GM06990 (cell line): ENCODE measurements around the gene INTU.
"Not testable (repeated sequence)": the region's sequence is repeated elsewhere in the genome, so short reads cannot be mapped to it uniquely, and the experiment has no call there.

ENCODE experiments used
- DNase-seq: peaks from one replicate; pipeline ENCODE4 v3.0.0-alpha.2; 2011; ENCODE audit not compliant: insufficient read length; ENCODE audit errors: extremely low read depth
- H3K27me3 ChIP-seq: replicated peaks from 2 replicates; pipeline ENCODE4 v1.6.0; 2011; ENCODE audit warnings: low read length; ENCODE audit not compliant: control insufficient read depth, insufficient read depth
- H3K36me3 ChIP-seq: 2 replicates; pipeline ENCODE4 v1.5.1; 2011; ENCODE audit warnings: low read length; ENCODE audit not compliant: control insufficient read depth, insufficient read depth
- H3K4me3 ChIP-seq: replicated peaks from 2 replicates; pipeline ENCODE4 v1.5.1; 2011; ENCODE audit warnings: low read depth, mild to moderate bottlenecking, control low read depth, low read length
- CTCF ChIP-seq: IDR thresholded peaks from 2 replicates; pipeline ENCODE4 v1.5.1; 2011; ENCODE audit warnings: low read length, control low read depth, mild to moderate bottlenecking, inconsistent platforms; ENCODE audit not compliant: insufficient read depth, poor library complexity, severe bottlenecking

The INTU gene

DNA sequence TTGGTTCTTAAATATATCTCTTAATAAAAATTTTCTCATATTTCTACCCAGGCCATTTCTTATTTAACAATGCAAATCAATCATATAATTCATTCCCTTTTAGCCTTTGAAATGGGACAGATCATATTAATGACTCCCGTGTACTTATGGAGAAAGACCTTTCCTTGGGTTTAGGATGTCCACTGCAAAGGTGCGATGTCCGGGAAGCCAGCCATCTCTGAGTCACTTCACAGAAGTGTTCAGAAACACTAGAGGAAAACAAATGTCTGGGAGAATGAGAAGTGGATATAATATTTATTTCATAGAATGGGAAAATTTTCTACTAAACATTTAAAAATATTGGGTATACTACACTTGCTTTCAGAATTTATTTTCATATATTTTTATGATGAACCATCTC lies 15.3 kb downstream of the INTU start:
- H3K27me3 ChIP-seq: no peaks in the 10 kb centered on the region
- H3K4me3 ChIP-seq: no peak overlapping the region
- no peak for DNase-seq
- no peak for TF ChIP-seq CTCF
- H3K36me3 ChIP-seq: no peaks in the 10 kb centered on the region

DNA sequence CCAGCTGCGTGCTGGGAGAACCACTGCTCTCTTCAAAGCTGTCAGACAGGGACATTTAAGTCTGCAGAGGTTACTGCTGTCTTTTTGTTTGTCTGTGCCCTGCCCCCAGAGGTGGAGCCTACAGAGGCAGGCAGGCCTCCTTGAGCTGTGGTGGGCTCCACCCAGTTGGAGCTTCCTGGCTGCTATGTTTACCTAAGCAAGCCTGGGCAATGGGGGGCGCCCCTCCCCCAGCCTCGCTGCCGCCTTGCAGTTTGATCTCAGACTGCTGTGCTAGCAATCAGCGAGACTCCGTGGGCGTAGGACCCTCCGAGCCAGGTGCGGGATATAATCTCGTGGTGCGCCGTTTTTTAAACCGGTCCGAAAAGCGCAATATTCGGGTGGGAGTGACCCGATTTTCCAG lies 22.8 kb downstream of the INTU start:
- not testable (repeated sequence) for DNase-seq, H3K27me3 ChIP-seq, H3K36me3 ChIP-seq, H3K4me3 ChIP-seq

DNA sequence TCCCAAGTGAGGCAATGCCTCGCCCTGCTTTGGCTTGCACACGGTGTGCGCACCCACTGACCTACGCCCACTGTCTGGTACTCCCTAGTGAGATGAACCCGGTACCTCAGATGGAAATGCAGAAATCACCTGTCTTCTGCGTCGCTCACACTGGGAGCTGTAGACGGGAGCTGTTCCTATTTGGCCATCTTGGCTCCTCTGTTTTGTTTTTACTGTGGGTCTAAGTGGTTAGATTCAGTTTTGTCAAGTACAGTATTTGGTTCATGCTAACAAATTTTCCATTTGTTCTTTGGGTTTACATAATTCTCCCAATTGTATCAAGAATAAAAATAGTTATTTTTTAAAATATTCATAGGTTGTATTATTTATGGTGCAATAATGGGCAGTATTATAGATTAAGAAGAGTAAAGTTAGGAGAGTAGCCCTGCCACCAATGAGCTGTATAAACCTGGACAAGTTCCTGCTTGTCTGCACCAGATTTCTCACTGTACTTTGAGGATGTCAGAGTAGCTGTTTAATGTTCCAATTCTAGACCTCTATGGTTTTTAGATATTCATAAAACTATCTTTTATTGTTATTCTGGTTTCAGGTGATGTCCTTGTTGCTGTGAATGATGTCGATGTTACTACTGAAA lies 23.4 kb downstream of the INTU start:
- H3K27me3 ChIP-seq: no peaks in the 10 kb centered on the region
- H3K36me3 ChIP-seq: no peaks in the 10 kb centered on the region
- no peak for DNase-seq
- no peak overlapping the region for H3K4me3 ChIP-seq
- no peak for TF ChIP-seq CTCF

DNA sequence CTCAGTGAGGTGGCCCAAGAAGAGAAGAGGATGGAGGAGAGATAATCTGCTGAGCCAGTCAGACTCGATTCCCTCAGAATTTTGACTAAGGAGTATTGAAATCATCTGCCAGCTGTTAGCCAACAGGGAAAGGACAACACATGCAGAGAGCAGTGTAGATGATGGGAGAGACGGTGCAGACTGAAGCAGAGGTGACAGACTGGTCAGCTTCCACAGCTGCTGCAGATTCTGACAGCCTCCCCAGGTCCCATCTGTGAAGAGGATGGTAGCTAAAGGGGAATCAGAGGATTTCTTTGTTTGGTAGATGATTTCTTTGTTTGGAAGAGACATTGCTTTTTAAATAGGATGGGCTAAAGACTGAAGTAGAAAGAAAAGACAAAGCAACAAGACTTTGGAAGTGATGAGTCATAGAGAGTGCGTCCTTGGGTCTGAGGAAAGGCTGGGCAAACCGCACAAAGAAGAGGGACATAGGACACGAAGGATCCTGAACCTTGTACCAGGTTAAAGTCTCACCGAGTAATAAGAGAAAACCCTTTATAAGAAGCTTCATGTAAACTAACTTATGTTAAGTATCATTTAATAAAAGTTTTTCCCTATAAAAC lies 27.6 kb downstream of the INTU start:
- no peak overlapping the region for H3K4me3 ChIP-seq
- no peak for DNase-seq
- no peaks in the 10 kb centered on the region for H3K36me3 ChIP-seq
- TF ChIP-seq CTCF: no peak
- no peaks in the 10 kb centered on the region for H3K27me3 ChIP-seq

- Histone ChIP-seq H3K27me3 (no peaks in the 10 kb centered on the region), H3K36me3 (no peaks in the 10 kb centered on the region), H3K4me3 (no peak overlapping the region)
- DNase-seq: no peak
- no peak for TF ChIP-seq CTCF
Observed at GRCh38 chr4:127667116-127667515, 34.4 kb downstream of the INTU start.

DNA sequence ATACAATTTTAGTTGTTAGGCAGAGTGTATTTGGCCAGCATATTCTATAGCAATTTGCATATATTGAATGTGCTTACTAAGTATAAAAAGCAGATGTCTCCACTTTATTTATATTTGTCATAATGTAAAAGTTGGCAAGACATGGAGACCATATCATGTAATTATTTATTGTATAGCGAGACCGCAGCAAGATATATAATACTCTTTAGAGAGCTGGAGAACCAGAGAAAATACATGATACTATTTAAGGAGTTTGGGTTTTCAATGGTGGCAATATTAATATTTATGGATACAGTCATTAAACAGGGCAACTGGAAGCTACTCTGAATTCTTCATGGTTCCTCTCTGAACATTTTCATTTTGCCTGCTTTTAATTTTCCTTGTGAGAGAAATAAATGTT lies 35.0 kb downstream of the INTU start:
- no peak overlapping the region for H3K4me3 ChIP-seq
- no peak for TF ChIP-seq CTCF

More for the DNA sequence above, 35.0 kb downstream of the INTU start:
- DNase-seq: no peak
- H3K36me3 ChIP-seq: no peaks in the 10 kb centered on the region
- H3K27me3 ChIP-seq: no peaks in the 10 kb centered on the region
